ENCODE data around the gene ZBTB20.

The ZBTB20 gene

DNA sequence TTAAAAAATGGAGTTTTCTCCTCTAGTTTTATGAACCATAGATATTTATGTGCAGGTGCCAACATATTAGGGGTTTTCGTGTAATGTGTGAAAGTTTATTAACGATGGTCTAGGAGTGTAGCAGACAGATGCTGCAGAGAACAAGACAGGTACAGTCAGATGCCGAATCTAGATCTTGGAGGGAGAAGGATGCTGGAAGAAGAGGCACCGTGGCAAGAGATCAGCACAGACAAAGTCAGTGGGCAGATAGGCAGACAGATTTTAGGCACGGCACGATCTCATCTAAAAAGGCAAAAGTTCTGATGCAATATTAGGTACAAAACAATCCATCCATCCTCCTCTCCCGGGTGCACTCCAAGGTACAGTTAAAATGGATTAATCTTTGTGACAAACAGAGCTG is 691.7 kb downstream of the ZBTB20 start:
- TF ChIP-seq SIN3A (IDR thresholded peaks at IDR 0.05; ENCODE audit: borderline replicate concordance, insufficient read depth, low read length) (no peak), TAF1 (IDR thresholded peaks at IDR 0.05; ENCODE audit: borderline replicate concordance, insufficient read depth, low read length) (no peak), POLR2AphosphoS5 (IDR thresholded peaks at IDR 0.05; ENCODE audit: low read depth, low read length) (no peak), FOXP2 (optimal IDR thresholded peaks at IDR 0.05; ENCODE audit: borderline replicate concordance, extremely low read depth, extremely low read length, insufficient read depth) (no peak)
- TF ChIP-seq, protein P1, sequence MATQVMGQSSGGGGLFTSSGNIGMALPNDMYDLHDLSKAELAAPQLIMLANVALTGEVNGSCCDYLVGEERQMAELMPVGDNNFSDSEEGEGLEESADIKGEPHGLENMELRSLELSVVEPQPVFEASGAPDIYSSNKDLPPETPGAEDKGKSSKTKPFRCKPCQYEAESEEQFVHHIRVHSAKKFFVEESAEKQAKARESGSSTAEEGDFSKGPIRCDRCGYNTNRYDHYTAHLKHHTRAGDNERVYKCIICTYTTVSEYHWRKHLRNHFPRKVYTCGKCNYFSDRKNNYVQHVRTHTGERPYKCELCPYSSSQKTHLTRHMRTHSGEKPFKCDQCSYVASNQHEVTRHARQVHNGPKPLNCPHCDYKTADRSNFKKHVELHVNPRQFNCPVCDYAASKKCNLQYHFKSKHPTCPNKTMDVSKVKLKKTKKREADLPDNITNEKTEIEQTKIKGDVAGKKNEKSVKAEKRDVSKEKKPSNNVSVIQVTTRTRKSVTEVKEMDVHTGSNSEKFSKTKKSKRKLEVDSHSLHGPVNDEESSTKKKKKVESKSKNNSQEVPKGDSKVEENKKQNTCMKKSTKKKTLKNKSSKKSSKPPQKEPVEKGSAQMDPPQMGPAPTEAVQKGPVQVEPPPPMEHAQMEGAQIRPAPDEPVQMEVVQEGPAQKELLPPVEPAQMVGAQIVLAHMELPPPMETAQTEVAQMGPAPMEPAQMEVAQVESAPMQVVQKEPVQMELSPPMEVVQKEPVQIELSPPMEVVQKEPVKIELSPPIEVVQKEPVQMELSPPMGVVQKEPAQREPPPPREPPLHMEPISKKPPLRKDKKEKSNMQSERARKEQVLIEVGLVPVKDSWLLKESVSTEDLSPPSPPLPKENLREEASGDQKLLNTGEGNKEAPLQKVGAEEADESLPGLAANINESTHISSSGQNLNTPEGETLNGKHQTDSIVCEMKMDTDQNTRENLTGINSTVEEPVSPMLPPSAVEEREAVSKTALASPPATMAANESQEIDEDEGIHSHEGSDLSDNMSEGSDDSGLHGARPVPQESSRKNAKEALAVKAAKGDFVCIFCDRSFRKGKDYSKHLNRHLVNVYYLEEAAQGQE (IDR thresholded peaks at IDR 0.05; ENCODE audit: insufficient read depth in 1 of 2, low read depth in 2 of 2, low read length in 2 of 2): no peak

DNA sequence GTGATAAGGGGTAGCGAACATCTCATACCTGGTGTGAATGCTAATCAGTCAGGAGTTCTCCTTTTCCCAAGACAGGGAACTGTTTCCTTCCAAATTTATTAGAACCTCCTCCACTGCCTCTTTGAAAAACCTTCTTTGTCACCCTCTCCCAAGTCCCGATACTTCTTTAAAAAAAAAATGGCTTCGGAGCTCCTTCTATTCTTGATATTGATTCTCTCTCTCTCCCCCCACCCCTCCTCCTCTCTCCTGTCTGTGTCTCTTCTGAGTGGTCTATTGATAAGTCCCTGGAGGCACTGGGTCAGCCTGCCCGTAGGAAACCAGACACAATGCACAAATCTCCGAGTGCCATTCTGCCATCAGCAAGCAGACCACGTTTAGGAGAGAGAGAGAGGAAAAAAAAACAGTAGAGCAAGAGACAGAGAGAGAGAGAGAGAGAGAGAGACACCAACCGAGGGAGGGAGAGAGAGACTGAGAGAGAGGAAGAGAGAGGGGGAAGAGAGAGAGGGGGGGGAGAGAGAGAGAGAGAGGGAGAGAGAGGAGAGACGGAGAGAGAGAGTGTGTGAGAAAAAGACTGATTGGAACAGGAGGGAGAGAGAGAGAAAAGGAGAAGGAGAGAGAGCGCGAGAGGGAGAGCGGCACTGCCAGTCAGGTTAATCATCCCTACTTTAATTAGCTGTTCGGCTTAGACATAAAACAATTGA is 692.4 kb downstream of the ZBTB20 start:
- no peak for TF ChIP-seq TAF1 (IDR thresholded peaks at IDR 0.05; ENCODE audit: borderline replicate concordance, insufficient read depth, low read length)
- TF ChIP-seq, protein P1 (IDR thresholded peaks at IDR 0.05; ENCODE audit: insufficient read depth in 1 of 2, low read depth in 2 of 2, low read length in 2 of 2): no peak
- TF ChIP-seq SIN3A (IDR thresholded peaks at IDR 0.05; ENCODE audit: borderline replicate concordance, insufficient read depth, low read length): no peak
- TF ChIP-seq POLR2AphosphoS5 (IDR thresholded peaks at IDR 0.05; ENCODE audit: low read depth, low read length): no peak
- no peak for TF ChIP-seq FOXP2 (optimal IDR thresholded peaks at IDR 0.05; ENCODE audit: borderline replicate concordance, extremely low read depth, extremely low read length, insufficient read depth)

DNA sequence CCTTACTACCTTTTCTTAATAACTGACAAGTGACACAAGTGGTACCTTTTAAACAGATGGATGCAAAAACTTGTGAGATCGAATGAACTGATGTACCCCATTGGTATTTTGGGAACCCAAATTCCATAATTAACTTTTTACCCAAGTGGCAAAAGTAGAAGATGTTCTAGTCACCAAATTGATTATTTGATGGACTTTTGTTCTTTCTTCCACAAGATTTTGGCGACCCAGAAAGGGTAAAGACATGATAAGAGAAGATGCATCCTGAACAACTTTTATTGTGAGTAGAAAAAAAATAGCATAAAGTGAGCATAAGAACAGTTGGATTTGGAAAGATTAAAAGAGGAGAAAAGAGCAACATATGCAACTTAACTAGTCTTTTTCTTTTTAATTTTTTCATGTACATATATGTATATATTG is 693.7 kb downstream of the ZBTB20 start:
- TF ChIP-seq SIN3A (IDR thresholded peaks at IDR 0.05; ENCODE audit: borderline replicate concordance, insufficient read depth, low read length) (no peak), FOXP2 (optimal IDR thresholded peaks at IDR 0.05; ENCODE audit: borderline replicate concordance, extremely low read depth, extremely low read length, insufficient read depth) (no peak), POLR2AphosphoS5 (IDR thresholded peaks at IDR 0.05; ENCODE audit: low read depth, low read length) (no peak), TAF1 (IDR thresholded peaks at IDR 0.05; ENCODE audit: borderline replicate concordance, insufficient read depth, low read length) (no peak)
- TF ChIP-seq, protein P1 (IDR thresholded peaks at IDR 0.05; ENCODE audit: insufficient read depth in 1 of 2, low read depth in 2 of 2, low read length in 2 of 2): no peak

DNA sequence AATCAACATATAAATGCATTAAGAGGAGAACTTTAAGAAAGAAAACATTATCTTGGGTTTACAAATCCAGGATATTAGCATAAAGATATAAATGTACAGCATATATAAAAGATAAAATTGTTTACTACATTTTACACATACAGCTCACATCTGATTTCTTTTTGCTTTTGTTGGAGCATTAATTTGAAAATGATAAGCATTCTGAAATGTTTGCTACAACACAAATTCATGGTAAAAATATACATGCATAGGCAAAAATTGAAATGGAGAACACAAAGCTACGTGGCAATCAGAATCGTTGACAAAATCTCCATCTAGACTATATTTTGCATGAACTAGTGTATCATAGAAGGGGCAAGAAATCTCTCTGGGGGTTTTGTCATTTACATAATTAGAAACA is 694.2 kb downstream of the ZBTB20 start:
- TF ChIP-seq POLR2AphosphoS5 (IDR thresholded peaks at IDR 0.05; ENCODE audit: low read depth, low read length): no peak
- TF ChIP-seq FOXP2 (optimal IDR thresholded peaks at IDR 0.05; ENCODE audit: borderline replicate concordance, extremely low read depth, extremely low read length, insufficient read depth): no peak
- TF ChIP-seq TAF1 (IDR thresholded peaks at IDR 0.05; ENCODE audit: borderline replicate concordance, insufficient read depth, low read length): no peak
- TF ChIP-seq SIN3A (IDR thresholded peaks at IDR 0.05; ENCODE audit: borderline replicate concordance, insufficient read depth, low read length): no peak
- TF ChIP-seq, protein P1 (IDR thresholded peaks at IDR 0.05; ENCODE audit: insufficient read depth in 1 of 2, low read depth in 2 of 2, low read length in 2 of 2): no peak
